ENCODE results near the gene ASPDH. TPM values are rescaled to one million over a fixed set of nuclear protein-coding genes. Genes with fewer than 3 reads are reported as not detected.
A peak's percentile ranks its signal among the peaks of the same experiment; 100 is the strongest.

ASPDH gene
- total RNA-seq, 1 donor from 2014 or later: not detected

GRCh38 chr19:50510121-50510670, 3.5 kb downstream of the ASPDH start:
- no peak for DNase-seq (ENCODE audit: low read depth)
- TF ChIP-seq, protein P1, sequence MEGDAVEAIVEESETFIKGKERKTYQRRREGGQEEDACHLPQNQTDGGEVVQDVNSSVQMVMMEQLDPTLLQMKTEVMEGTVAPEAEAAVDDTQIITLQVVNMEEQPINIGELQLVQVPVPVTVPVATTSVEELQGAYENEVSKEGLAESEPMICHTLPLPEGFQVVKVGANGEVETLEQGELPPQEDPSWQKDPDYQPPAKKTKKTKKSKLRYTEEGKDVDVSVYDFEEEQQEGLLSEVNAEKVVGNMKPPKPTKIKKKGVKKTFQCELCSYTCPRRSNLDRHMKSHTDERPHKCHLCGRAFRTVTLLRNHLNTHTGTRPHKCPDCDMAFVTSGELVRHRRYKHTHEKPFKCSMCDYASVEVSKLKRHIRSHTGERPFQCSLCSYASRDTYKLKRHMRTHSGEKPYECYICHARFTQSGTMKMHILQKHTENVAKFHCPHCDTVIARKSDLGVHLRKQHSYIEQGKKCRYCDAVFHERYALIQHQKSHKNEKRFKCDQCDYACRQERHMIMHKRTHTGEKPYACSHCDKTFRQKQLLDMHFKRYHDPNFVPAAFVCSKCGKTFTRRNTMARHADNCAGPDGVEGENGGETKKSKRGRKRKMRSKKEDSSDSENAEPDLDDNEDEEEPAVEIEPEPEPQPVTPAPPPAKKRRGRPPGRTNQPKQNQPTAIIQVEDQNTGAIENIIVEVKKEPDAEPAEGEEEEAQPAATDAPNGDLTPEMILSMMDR (IDR thresholded peaks at IDR 0.05; ENCODE audit: insufficient read depth, low read length, poor library complexity, severe bottlenecking): no peak
- H3K27me3 ChIP-seq (ENCODE audit: control insufficient read depth, insufficient read depth, low read length): peaks cover 9% of the 10 kb centered on the region
- H3K4me3 ChIP-seq (ENCODE audit: low read depth, low read length): peak overlapping the region; percentile 69
- H3K36me3 ChIP-seq (ENCODE audit: control insufficient read depth, insufficient read depth, low read length): no peaks in the 10 kb centered on the region

DNA sequence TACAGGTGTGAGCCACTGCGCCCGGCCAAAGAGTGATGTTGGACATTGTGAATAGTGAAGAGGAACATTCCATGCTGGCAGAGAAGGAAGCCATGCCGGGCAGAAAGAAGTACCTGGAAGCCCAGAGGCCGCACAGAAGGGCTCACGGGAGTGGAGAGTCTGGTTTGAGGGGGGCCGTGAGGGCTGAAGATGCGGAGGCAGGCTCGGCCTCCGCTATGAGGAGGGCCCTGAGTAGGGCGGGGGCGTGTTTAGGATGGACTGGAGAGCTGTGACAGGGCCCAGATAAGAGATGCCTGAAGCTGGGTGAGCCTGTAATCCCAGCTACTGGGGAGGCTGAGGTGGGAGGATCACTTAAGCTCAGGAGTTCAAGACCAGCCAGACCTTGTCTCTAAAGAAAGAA, 4.3 kb downstream of the ASPDH start:
- TF ChIP-seq, protein P1 (IDR thresholded peaks at IDR 0.05; ENCODE audit: insufficient read depth, low read length, poor library complexity, severe bottlenecking): no peak
- no peak for DNase-seq (ENCODE audit: low read depth)

DNA sequence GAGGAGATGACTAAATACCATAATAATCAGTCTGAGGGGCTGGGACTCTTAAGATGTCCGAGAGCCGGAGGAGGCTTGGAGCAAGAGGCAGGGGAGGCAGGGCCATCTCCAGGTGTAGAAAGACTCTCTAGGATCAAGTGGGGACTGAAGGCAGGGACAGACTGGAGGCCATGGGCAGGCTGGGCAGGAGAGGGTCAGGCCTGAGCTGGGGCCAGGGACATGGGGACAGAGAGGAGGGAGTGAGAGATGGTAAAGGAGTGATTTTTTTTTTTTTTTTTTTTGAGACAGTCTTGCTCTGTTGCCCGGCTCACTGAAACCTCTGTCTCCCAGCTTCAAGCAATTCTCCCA, 4.9 kb downstream of the ASPDH start:
- TF ChIP-seq, protein P1 (IDR thresholded peaks at IDR 0.05; ENCODE audit: insufficient read depth, low read length, poor library complexity, severe bottlenecking): no peak
- peaks cover 4% of the 10 kb centered on the region for H3K27me3 ChIP-seq (ENCODE audit: control insufficient read depth, insufficient read depth, low read length)
- no peak overlapping the region for H3K4me3 ChIP-seq (ENCODE audit: low read depth, low read length)
- DNase-seq (ENCODE audit: low read depth): no peak
- H3K36me3 ChIP-seq (ENCODE audit: control insufficient read depth, insufficient read depth, low read length): no peaks in the 10 kb centered on the region

More for the DNA sequence above, 4.3 kb downstream of the ASPDH start:
- Histone ChIP-seq H3K27me3 (ENCODE audit: control insufficient read depth, insufficient read depth, low read length) (peaks cover 8% of the 10 kb centered on the region), H3K4me3 (ENCODE audit: low read depth, low read length) (no peak overlapping the region), H3K36me3 (ENCODE audit: control insufficient read depth, insufficient read depth, low read length) (no peaks in the 10 kb centered on the region)

DNA sequence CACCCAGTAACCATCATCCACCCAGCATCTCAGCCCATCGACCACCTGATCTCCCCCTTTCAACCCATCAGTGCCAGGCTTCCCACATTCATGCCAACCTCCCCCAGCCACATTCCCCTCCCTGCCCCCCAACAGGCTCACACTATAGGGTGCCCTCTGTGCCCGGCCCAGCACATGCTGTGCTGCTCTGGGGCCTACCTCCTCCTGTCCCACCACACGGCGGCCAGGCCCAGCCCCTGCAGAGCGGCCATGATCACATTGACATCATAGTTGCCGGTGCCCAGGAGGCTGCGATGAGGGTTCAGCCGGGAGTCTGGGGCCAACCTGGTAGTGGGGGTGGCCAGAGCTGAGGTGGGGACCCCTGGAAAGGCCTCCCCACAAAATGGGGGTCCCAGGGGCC, 6.3 kb downstream of the ASPDH start:
- TF ChIP-seq, protein P1 (IDR thresholded peaks at IDR 0.05; ENCODE audit: insufficient read depth, low read length, poor library complexity, severe bottlenecking): no peak
- Histone ChIP-seq H3K27me3 (ENCODE audit: control insufficient read depth, insufficient read depth, low read length) (no peaks in the 10 kb centered on the region), H3K36me3 (ENCODE audit: control insufficient read depth, insufficient read depth, low read length) (no peaks in the 10 kb centered on the region), H3K4me3 (ENCODE audit: low read depth, low read length) (no peak overlapping the region)
- DNase-seq (ENCODE audit: low read depth): no peak

DNA sequence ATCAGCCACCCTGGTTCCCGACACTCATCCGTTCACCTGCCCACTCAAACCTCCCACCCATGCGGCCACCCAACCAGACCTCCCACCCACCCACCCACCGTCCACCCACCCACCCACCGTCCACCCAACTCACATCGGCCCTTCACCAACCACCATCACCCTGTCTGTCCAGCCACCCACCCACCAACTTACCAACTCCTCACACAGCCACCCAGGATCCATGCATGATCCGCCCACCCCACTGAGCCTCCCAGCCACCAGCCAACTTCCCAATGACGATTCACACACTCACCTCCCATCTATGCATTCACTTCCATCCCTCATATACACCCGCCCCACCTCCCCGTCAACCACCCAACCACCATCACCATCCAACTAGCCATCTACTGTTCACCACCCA, 7.0 kb downstream of the ASPDH start:
- no peak for DNase-seq (ENCODE audit: low read depth)
- TF ChIP-seq, protein P1 (IDR thresholded peaks at IDR 0.05; ENCODE audit: insufficient read depth, low read length, poor library complexity, severe bottlenecking): no peak
- peaks cover under 1% of the 10 kb centered on the region for H3K27me3 ChIP-seq (ENCODE audit: control insufficient read depth, insufficient read depth, low read length)

More for the DNA sequence above, 7.0 kb downstream of the ASPDH start:
- Histone ChIP-seq H3K36me3 (ENCODE audit: control insufficient read depth, insufficient read depth, low read length) (no peaks in the 10 kb centered on the region), H3K4me3 (ENCODE audit: low read depth, low read length) (no peak overlapping the region)

Data from kidney epithelial cell (primary cell).